HG03571 (cell line): ENCODE measurements around the gene MMP15.

ENCODE experiments used
- ATAC-seq: cut with Tn5 transposase; IDR thresholded peaks from one replicate; pipeline ENCODE4 v1.9.1; 2021; ENCODE audit not compliant: unreplicated experiment

The MMP15 gene

GRCh38 chr16:58034774-58035173 is 9.2 kb downstream of the MMP15 start:
- ATAC-seq: no peak

GRCh38 chr16:58035356-58036170 is 10.0 kb downstream of the MMP15 start:
- no peak for ATAC-seq

GRCh38 chr16:58036943-58037342 is 11.4 kb downstream of the MMP15 start:
- ATAC-seq: no peak

- ATAC-seq: no peak
These were observed 12.0 kb downstream of the MMP15 start for GRCh38 chr16:58037365-58038057.

- no peak for ATAC-seq
These were observed 12.7 kb downstream of the MMP15 start for GRCh38 chr16:58038219-58038641.

- ATAC-seq: no peak
These were observed 14.4 kb downstream of the MMP15 start for GRCh38 chr16:58039829-58040495.

GRCh38 chr16:58040496-58040846 is 14.9 kb downstream of the MMP15 start:
- ATAC-seq: no peak

- ATAC-seq: no peak
These were observed 15.5 kb downstream of the MMP15 start for GRCh38 chr16:58040945-58041627.

GRCh38 chr16:58041628-58041955 is 16.0 kb downstream of the MMP15 start:
- no peak for ATAC-seq

- no peak for ATAC-seq
These were observed 16.7 kb downstream of the MMP15 start for GRCh38 chr16:58042001-58042885.

GRCh38 chr16:58042886-58043515 is 17.4 kb downstream of the MMP15 start:
- ATAC-seq: no peak

GRCh38 chr16:58043571-58044155 is 18.1 kb downstream of the MMP15 start:
- ATAC-seq: no peak

- no peak for ATAC-seq
These were observed 18.9 kb downstream of the MMP15 start for GRCh38 chr16:58044266-58045019.

- ATAC-seq: no peak
These were observed 19.5 kb downstream of the MMP15 start for GRCh38 chr16:58045096-58045495.

GRCh38 chr16:58046054-58046881 is 20.7 kb downstream of the MMP15 start:
- ATAC-seq: no peak

- ATAC-seq: no peak
These were observed 21.4 kb downstream of the MMP15 start for GRCh38 chr16:58046936-58047335.

GRCh38 chr16:58047557-58048348 is 22.2 kb downstream of the MMP15 start:
- no peak for ATAC-seq
